H1 (cell line): ENCODE measurements around the gene WASL. TPM values are rescaled to one million over a fixed set of nuclear protein-coding genes. Genes with fewer than 3 reads are reported as not detected.

ENCODE experiments used
- CTCF ChIA-PET: fragments of 300-600 bp; sonication (Branson Sonifier 250); formaldehyde crosslinking; loops from one replicate; lab custom pipeline; 2021; ENCODE audit not compliant: partially characterized antibody; lab: Charles Lee
- POLR2A ChIA-PET: fragments of 300-600 bp; sonication (Branson Sonifier 250); formaldehyde crosslinking; loops from one replicate; lab custom pipeline; 2021; ENCODE audit warnings: inconsistent platforms; ENCODE audit not compliant: partially characterized antibody; lab: Charles Lee
- DNase-seq, 2 experiments: peaks; one replicate each; pipeline versions ENCODE4 v3.0.0 to v3.0.0-alpha.2; 2010 to 2022; ENCODE audit warnings: low spot score in 2 of 2, low read depth in 1 of 2, mixed read lengths in 1 of 2
- FAIRE-seq: peaks from 2 replicates; lab custom pipeline; 2011; peaks lifted over from hg19 to GRCh38; lab: Jason Lieb, UNC
- H2AFZ ChIP-seq: 2 replicates; pipeline ENCODE4 v1.8.1; 2012; ENCODE audit warnings: low read length, inconsistent platforms
- H2AK5ac ChIP-seq: 2 replicates; pipeline ENCODE4 v1.6.1; 2013; ENCODE audit warnings: low read depth, low read length
- H2BK120ac ChIP-seq: replicated peaks from 2 replicates; pipeline ENCODE3; 2013; ENCODE audit warnings: low read depth, low read length, inconsistent platforms
- H2BK12ac ChIP-seq: 2 replicates; pipeline ENCODE4 v1.6.1; 2013; ENCODE audit warnings: low read depth, low read length
- H2BK15ac ChIP-seq: 2 replicates; pipeline ENCODE4 v1.6.1; 2013; ENCODE audit warnings: low read length
- H2BK20ac ChIP-seq: 2 replicates; pipeline ENCODE4 v1.6.1; 2013; ENCODE audit warnings: low read length
- H2BK5ac ChIP-seq: 2 replicates; pipeline ENCODE4 v1.6.1; 2013; ENCODE audit warnings: low read depth, low read length
- H3K14ac ChIP-seq: 2 replicates; pipeline ENCODE4 v1.6.1; 2013; ENCODE audit warnings: inconsistent platforms; ENCODE audit not compliant: insufficient read length
- H3K18ac ChIP-seq: 2 replicates; pipeline ENCODE4 v1.6.1; 2013; ENCODE audit warnings: low read length; ENCODE audit errors: extremely low read depth
- H3K23ac ChIP-seq: 2 replicates; pipeline ENCODE4 v1.6.1; 2013; ENCODE audit warnings: inconsistent platforms; ENCODE audit not compliant: insufficient read length
- H3K23me2 ChIP-seq: 2 replicates; pipeline ENCODE4 v1.6.1; 2013; ENCODE audit warnings: low read depth, low read length
- H3K27ac ChIP-seq: 2 replicates; pipeline ENCODE4 v1.6.1; 2011; ENCODE audit warnings: low read depth, low read length, inconsistent platforms
- H3K27me3 ChIP-seq, 4 experiments: replicated peaks in 1 of 4; 1 replicate in 1 of 4; 2 replicates in 3 of 4; pipeline versions ENCODE4 v1.6.1 to v1.8.1; 2011 to 2013; ENCODE audit warnings: low read length in 3 of 4, mild to moderate bottlenecking in 3 of 4, inconsistent platforms in 2 of 4, mixed read lengths in 2 of 4, moderate library complexity in 1 of 4; ENCODE audit not compliant: control insufficient read depth in 3 of 4, insufficient read depth in 3 of 4; ENCODE audit errors: extremely low read depth in 1 of 4
- H3K36me3 ChIP-seq, 4 experiments: 2 replicates each; pipeline versions ENCODE4 v1.6.1 to v1.8.1; 2011 to 2013; ENCODE audit warnings: mild to moderate bottlenecking in 4 of 4, low read length in 3 of 4, moderate library complexity in 2 of 4, control low read depth in 1 of 4, inconsistent platforms in 1 of 4; ENCODE audit not compliant: insufficient read depth in 4 of 4, control insufficient read depth in 2 of 4
- H3K4ac ChIP-seq: replicated peaks from 2 replicates; pipeline ENCODE3; 2013; ENCODE audit warnings: low read length, low read depth, mixed read lengths, inconsistent platforms; ENCODE audit not compliant: insufficient read length
- H3K4me1 ChIP-seq, 4 experiments: replicated peaks in 1 of 4; 1 replicate in 1 of 4; 2 replicates in 3 of 4; pipeline versions ENCODE4 v1.6.1 to v1.8.1; 2011 to 2013; ENCODE audit warnings: low read length in 3 of 4, inconsistent platforms in 2 of 4, mixed read lengths in 1 of 4; ENCODE audit not compliant: insufficient read depth in 4 of 4, control insufficient read depth in 3 of 4
- H3K4me2 ChIP-seq, 2 experiments: 2 replicates each; pipeline versions ENCODE4 v1.6.1 to v1.8.1; 2011 to 2013; ENCODE audit warnings: low read depth in 2 of 2, low read length in 2 of 2, control low read depth in 1 of 2, inconsistent platforms in 1 of 2, mild to moderate bottlenecking in 1 of 2; ENCODE audit not compliant: insufficient read depth in 1 of 2
- H3K4me3 ChIP-seq, 4 experiments: fragments of 200-600, 300-600 bp in 1 of 4; sonication (generic), shearing (Covaris generic), sonication (Bioruptor Twin) in 1 of 4; 2 replicates each; pipeline versions ENCODE4 v1.5.1 to v1.8.1; 2011 to 2016; ENCODE audit warnings: low read length in 4 of 4, low read depth in 3 of 4, control low read depth in 2 of 4, inconsistent platforms in 2 of 4, mild to moderate bottlenecking in 2 of 4, mixed read lengths in 1 of 4, moderate library complexity in 1 of 4; ENCODE audit not compliant: insufficient read depth in 2 of 4; ENCODE audit errors: extremely low read depth in 1 of 4
- H3K56ac ChIP-seq: replicated peaks from 2 replicates; pipeline ENCODE3; 2013; ENCODE audit warnings: low read depth, mild to moderate bottlenecking, mixed read lengths, low read length, inconsistent platforms; ENCODE audit not compliant: insufficient read length
- H3K79me1 ChIP-seq: 2 replicates; pipeline ENCODE4 v1.6.1; 2013; ENCODE audit warnings: low read depth, low read length, control low read depth
- H3K79me2 ChIP-seq, 2 experiments: 2 replicates each; pipeline versions ENCODE4 v1.6.1 to v1.8.1; 2012 to 2013; ENCODE audit warnings: low read length in 2 of 2, mild to moderate bottlenecking in 2 of 2, inconsistent platforms in 1 of 2; ENCODE audit not compliant: insufficient read depth in 2 of 2, control insufficient read depth in 1 of 2
- H3K9ac ChIP-seq, 4 experiments: replicated peaks in 1 of 4; 1 replicate in 1 of 4; 2 replicates in 3 of 4; pipeline versions ENCODE4 v1.6.1 to v1.8.1; 2011 to 2013; ENCODE audit warnings: low read depth in 3 of 4, low read length in 3 of 4, control low read depth in 2 of 4, mild to moderate bottlenecking in 2 of 4, moderate library complexity in 2 of 4, inconsistent platforms in 1 of 4; ENCODE audit errors: extremely low read depth in 1 of 4
- H3K9me3 ChIP-seq, 2 experiments: 2 replicates each; pipeline versions ENCODE4 v1.6.1 to v1.8.1; 2012 to 2013; ENCODE audit warnings: mild to moderate bottlenecking in 2 of 2, moderate library complexity in 2 of 2, control low read depth in 1 of 2, inconsistent platforms in 1 of 2, low read depth in 1 of 2, low read length in 1 of 2, mixed read lengths in 1 of 2; ENCODE audit not compliant: insufficient read depth in 2 of 2
- H4K20me1 ChIP-seq, 2 experiments: replicated peaks in 1 of 2; 2 replicates each; pipeline versions ENCODE3 to v1.8.1; 2011 to 2013; ENCODE audit warnings: inconsistent platforms in 2 of 2, low read length in 2 of 2, mild to moderate bottlenecking in 1 of 2; ENCODE audit not compliant: insufficient read depth in 2 of 2, control insufficient read depth in 1 of 2
- H4K5ac ChIP-seq: 2 replicates; pipeline ENCODE4 v1.6.1; 2013; ENCODE audit warnings: low read length, low read depth, mixed read lengths, inconsistent platforms; ENCODE audit not compliant: insufficient read length
- H4K8ac ChIP-seq: 2 replicates; pipeline ENCODE4 v1.8.0; 2013; ENCODE audit warnings: mild to moderate bottlenecking, moderate library complexity, low read length, inconsistent platforms; ENCODE audit not compliant: insufficient read depth; ENCODE audit errors: extremely low read depth
- H4K91ac ChIP-seq: replicated peaks from 2 replicates; pipeline ENCODE3; 2013; ENCODE audit warnings: low read length, mixed read lengths, inconsistent platforms; ENCODE audit not compliant: insufficient read length
- SP4 ChIP-seq: IDR thresholded peaks from 2 replicates; pipeline ENCODE4 v1.6.1; 2012; ENCODE audit warnings: low read length, inconsistent platforms
- TEAD4 ChIP-seq: IDR thresholded peaks from 2 replicates; pipeline ENCODE4 v1.6.1; 2012; ENCODE audit warnings: low read depth, low read length, inconsistent platforms, mixed read lengths
- WGBS, 2 experiments: shearing (Covaris generic) in 1 of 2; methylation state at CpG; one replicate each; pipeline versions ENCODE4 v1.1.6 to v1.1.7; 2013 to 2015; ENCODE audit warnings: low lambda C conversion rate in 2 of 2, mixed read lengths in 2 of 2, inconsistent platforms in 1 of 2, low coverage in 1 of 2, missing lambda C conversion rate in 1 of 2; ENCODE audit not compliant: insufficient replicate concordance in 2 of 2, insufficient coverage in 1 of 2, insufficient read length in 1 of 2; ENCODE audit errors: extremely low coverage in 1 of 2, missing lambda C conversion rate in 1 of 2; 5-methylcytosine and 5-hydroxymethylcytosine counted together
- polyA plus RNA-seq, 7 experiments: library from polyadenylated mRNA; depleted of rRNA in 3 of 7; stranded (reverse) in 5 of 7; unstranded in 2 of 7; fragments of >200 nt in 5 of 7; fragments of 200-250 nt in 2 of 7; gene quantifications; 1 replicate in 5 of 7; 2 replicates in 1 of 7; 4 replicates in 1 of 7; pipeline versions ENCODE4 v1.2.1 to v1.2.3, GENCODE V29; 2011 to 2013; ENCODE audit warnings: missing spikeins in 2 of 7, mixed read lengths in 2 of 7
- total RNA-seq: library from RNA; stranded (reverse); fragmentation: NEBNext Ultra II Directional; extraction: Animal tissue kit (Norgen Biotek cat#: 25700); gene quantifications from 2 replicates; pipeline ENCODE4 v1.2.1, GENCODE V29; 2021

The WASL gene
- total and polyA plus RNA-seq, 2 of the 8 experiments (the other 6 are each of a cell fraction or from before 2014, with no cell fraction given), result 7.7 to 38.9 TPM

DNA sequence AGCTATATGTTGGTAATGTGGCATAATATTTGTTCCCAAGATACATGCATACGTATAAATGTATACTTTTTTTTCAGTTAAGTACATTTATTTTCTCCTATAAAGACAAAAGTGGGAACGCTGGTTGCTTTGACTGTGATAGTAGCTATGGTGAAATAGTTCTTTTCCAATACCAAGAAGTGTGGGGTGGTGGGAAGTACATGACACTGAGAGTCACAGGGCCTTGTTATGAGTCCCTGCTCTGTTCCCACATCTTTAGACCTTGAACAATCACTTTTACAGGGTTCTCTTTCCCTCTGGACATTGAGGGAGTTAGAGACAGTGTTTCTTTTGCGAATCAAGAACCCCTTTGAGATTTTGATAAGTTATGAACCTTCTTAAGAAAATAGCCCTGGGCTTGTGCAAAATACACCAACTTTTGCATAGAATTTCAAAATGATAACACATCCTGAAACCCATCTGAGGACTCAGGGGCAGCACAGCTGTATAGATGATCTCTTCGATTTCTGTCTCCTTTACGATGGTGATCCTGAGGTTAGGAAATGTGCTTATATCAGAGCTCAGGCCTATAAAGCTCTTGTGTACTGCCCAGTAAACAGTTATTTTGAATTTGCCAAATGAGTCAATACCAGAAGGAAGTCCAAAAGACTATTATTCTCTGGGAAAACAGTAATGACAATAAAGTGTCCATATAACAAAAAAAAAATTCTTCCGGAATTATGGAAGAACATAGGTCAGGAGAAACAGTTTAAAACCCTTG, 92.1 kb downstream of the WASL start:
- no peak overlapping the region for H4K91ac ChIP-seq
- no peak overlapping the region for H4K5ac ChIP-seq
- H2BK120ac ChIP-seq, result no peak overlapping the region
- H3K23me2 ChIP-seq, result no peaks in the 10 kb centered on the region
- H3K27ac ChIP-seq, result no peak overlapping the region
- H2BK5ac ChIP-seq, result no peak overlapping the region
- CTCF ChIA-PET, result interaction anchor here (0.9 to 1.2 kb wide), 5 partner anchors 9 to 32 kb away, joined by 3 read pairs; no protein-coding TSS in a partner anchor
- no peak for DNase-seq
- H3K27me3 ChIP-seq, result no peaks in the 10 kb centered on the region
- no peak overlapping the region for H3K56ac ChIP-seq
- H3K18ac ChIP-seq, result no peak overlapping the region
- H3K4me3 ChIP-seq, result no peak overlapping the region
- no peak overlapping the region for H2BK15ac ChIP-seq
- H4K20me1 ChIP-seq, result no peaks in the 10 kb centered on the region
- no peaks in the 10 kb centered on the region for H3K79me1 ChIP-seq
- no peak for FAIRE-seq
- no peak overlapping the region for H3K9ac ChIP-seq
- POLR2A ChIA-PET, result no interaction called here
- H4K8ac ChIP-seq, result no peak overlapping the region
- H2AK5ac ChIP-seq, result no peak overlapping the region
- H2BK12ac ChIP-seq, result no peak overlapping the region
- peaks cover 0 to 2% (median 0%) of the 10 kb centered on the region in 4 experiments; a peak in 1 of 7 replicates for H3K4me1 ChIP-seq
- H3K4ac ChIP-seq, result no peak overlapping the region
- no peak overlapping the region for H3K4me2 ChIP-seq
- no peak overlapping the region for H2BK20ac ChIP-seq
- TF ChIP-seq SP4, result no peak
- TF ChIP-seq TEAD4, result no peak
- no peaks in the 10 kb centered on the region for H3K79me2 ChIP-seq
- 94% methylated on average over 6 of the region's 6 CpGs; no CpG with 5 or more reads in 1 of the 2 experiments for WGBS, 2 experiments
- no peak overlapping the region for H3K23ac ChIP-seq
- H3K14ac ChIP-seq, result no peak overlapping the region
- no peak overlapping the region for H2AFZ ChIP-seq
- no peaks in the 10 kb centered on the region for H3K9me3 ChIP-seq
- no peaks in the 10 kb centered on the region for H3K36me3 ChIP-seq
